HG02852 (cell line): ENCODE results near the gene CACNA2D2.

Experiments
- ATAC-seq: cut with Tn5 transposase; IDR thresholded peaks from one replicate; pipeline ENCODE4 v1.9.1; 2021; ENCODE audit warnings: mild to moderate bottlenecking, moderate library complexity; ENCODE audit not compliant: unreplicated experiment

The CACNA2D2 gene

DNA sequence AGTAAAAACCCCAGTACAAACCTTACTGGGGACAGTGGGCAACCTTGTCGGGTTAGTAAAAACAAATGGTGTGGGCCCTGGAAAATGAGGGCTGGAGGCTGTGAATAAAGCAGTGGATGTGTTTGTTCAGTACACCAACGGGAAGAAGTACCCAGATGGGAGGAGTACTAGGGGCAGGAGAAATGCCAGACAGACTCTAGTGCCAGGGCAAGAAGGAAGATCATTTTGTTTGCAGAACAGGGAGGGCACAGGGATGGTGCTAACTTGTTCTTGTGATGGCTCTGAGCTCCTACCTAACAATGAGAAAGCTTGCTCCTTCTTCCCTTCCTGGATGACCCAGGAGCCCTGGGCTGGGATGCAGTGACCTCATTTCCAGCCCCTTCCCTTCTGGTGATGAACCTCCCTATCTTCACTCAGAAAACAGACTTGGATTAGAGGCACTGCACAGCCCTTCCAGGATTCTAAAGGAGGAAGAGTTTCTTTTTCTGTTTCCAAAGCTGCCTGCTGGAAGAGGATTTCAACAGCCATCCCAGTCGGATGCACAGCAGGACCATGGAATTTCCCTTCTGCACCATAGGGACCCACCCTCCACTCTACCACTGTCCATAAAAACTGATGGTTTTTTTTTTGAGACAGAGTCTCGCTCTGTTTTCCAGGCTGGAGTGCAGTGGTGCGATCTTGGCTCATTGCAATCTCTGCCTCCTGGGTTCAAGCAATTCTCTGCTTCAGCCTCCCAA lies 168.9 kb downstream of the CACNA2D2 start:
- no peak for ATAC-seq

DNA sequence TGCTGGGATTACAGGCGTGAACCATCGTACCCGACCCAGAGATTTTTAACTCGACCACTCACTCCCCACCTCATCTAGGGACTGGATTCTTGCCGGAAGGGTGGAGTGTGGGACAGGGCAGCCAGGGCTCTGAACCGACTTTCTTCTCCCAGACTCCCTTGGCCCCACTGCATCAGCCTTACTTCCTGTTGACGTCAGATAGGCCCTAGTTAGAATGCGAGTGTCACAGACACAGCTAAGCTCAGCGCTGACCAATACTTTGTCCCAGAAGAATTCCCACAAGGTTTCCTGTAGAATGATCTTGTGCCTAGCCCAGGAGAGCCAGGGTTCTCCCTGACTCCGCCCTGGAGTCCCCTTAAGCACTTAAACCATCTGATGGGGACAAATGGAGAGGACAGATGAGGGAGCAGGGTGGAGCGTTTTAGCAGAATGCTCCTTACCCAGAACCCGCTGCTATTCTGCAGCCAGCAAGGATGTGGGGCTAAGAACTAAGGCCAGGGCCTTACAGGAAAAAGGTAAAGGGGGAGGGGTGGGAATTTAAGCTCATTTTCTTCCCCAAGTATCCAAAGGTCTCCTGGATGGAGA lies 169.6 kb downstream of the CACNA2D2 start:
- no peak for ATAC-seq

DNA sequence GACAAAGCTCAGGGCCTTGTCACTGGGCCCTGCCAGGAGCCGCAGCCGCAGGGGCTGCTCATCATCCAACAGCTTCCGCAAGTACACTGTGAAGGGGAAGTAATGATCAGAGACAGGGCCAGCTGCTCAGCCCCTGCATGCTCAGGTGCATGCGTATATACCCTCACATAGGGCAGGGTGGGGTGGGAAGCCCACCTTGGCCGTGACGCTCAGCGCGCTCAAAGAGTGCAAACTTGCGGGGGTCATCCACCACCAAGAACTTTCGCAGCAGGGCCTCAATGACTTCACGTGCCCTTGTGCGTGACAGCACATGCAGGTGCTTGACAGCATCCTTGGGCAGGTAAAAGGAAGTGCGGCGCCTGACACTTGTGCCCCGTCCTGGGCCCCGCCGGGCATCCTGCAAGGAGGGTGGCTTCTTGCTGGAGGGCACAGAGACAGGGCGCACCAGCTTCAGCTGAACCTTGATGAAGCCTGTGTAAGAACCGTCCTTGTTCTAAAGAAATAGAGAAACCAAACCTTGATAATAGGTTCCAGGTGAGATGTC lies 172.0 kb downstream of the CACNA2D2 start:
- ATAC-seq: no peak

DNA sequence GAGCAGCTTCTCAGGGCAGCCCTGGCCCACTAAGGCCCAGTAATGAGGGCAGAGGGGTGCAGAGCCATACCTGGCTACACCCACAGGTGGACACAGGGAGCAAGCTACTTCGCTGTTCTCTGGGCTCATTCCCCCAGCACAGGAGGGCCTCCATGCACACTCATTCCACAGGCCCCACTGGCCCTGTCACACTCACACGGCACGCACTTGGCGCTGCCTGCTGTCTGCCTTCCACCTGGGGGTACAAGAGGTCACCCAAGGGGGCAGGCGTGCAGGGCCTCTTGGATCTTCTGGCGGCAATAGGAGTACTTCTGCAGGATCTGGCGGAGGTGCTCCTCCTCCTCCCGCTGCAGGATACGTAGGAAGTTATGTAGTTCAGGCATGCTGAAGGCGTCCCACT lies 173.1 kb downstream of the CACNA2D2 start:
- no peak for ATAC-seq

DNA sequence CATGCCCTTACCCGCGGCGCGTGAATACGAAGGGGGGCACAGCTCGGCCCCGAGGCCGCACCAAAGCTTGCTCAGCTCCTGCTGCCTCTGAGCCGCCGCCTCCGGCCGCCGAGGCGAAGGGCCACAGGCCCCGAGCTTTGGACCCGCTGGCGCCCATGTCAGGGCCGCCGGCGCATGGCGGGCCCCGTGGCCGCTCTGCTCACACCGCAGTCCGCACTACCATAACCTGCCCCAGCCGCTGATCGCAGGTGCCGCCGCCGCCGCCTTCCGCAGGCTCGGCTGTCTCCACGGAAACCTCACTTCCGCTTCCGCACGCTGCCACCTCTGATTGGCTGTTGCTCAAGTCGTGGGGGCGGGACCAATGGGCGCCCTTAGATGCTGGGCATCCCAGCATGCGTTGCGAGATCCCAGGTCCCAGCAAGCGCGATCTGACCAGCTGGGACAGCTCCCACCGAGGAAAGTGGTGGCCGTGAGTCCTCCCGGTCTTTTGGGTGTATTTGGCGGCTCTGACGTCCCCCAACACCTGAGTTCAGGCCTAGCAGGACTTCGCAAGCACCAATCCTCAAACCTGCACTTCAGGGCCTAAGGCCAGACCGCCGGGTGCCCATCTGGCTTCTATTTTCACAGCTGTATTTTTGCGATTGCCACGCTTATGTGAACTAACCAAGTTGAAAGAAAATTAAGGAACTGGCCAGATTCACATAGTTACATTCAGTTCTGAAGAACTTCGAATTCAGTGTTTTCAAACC lies 175.3 kb downstream of the CACNA2D2 start, which contains the start of gene TUSC2:
TUSC2 (minus strand) TSS at position 281 of the 749 bp plus-strand sequence; CDS start at position 157, 124 bp downstream.
- peak; percentile 94 for ATAC-seq

DNA sequence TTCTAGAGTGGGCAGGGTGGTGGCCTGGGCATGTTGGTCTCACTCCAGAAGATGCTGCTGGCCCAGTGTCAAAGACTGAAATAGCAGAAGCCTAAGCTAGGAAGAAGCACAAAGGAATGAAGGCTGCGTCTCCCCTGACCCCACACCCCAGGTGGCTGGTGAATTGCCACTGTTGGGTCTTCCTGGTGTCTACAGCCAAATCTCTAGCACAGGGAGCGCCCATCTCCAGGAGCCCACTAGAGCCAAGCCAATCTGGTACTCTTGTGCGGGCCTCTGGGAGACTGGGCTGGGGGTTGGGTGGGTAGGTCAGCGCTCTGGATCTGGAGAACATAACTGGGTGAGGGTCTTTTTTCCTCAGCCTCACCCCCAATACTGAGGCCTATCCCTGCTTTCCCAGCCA lies 176.3 kb downstream of the CACNA2D2 start:
- ATAC-seq: no peak

DNA sequence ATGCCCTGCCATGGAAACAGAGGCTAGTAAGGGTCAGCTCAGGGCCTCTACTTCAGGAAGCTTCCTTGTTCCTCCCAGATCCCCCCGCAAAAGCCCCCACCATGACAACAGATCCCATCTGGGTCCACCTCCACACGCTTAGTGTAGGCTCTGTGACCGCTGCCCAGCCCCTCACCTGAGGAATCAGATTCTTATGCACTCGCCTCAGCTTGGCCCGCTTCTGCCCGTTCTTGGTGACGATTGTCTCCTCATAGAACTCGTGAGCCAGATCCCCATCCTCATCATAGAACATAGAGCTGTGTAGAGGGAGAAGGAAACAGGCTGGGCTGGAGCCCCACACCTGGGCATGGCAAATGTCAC lies 177.3 kb downstream of the CACNA2D2 start:
- no peak for ATAC-seq

DNA sequence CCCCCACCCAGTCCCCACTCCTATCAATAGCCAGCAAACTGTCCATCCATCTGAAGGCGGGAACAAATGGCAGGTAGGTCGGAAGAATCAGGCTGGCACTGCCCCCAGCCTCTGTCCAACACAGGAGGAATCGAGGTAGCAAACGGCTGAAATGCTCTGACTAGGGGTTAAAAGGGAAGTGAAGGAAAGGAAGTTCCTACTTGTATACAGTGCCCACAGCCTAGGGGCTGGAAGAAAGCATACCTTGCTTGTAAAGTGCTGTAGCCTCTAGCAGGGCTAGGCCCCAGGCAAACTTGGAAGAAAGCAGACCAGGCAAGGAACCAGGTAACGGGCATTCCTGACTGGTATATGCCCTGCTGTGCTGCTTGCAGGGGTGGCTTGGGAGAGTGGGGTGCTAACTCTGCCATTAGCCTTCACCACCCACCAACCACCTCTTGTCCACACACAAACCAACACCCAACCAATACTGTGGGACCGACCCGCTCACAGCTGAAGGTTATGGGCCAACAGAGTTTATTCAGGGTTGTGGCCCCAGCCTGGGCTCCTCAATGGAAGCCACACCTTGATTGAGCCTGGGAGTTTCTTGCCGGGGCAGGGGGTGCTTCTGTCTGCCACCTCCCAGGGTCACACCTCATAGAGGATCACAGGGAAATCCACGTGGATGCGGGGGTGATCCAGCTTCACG lies 177.8 kb downstream of the CACNA2D2 start:
- no peak for ATAC-seq

DNA sequence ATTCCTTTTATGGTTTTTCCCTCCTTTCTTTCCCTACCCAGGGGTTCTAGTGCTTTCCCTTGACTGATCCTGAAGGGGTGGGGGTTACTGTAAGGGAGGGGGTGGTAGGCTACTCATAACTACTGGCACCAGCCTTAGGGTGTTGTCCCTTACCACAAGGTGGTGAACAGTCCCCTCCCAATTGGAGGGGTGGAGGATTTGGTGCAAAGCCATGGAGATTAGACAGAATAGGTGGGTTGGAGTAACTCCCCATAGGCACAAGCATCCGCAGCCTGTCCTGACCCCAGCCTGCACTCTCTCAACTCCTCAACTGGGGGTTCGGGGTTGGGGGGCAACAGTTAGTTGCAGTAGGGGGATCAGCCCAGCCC lies 178.3 kb downstream of the CACNA2D2 start:
- ATAC-seq: no peak

DNA sequence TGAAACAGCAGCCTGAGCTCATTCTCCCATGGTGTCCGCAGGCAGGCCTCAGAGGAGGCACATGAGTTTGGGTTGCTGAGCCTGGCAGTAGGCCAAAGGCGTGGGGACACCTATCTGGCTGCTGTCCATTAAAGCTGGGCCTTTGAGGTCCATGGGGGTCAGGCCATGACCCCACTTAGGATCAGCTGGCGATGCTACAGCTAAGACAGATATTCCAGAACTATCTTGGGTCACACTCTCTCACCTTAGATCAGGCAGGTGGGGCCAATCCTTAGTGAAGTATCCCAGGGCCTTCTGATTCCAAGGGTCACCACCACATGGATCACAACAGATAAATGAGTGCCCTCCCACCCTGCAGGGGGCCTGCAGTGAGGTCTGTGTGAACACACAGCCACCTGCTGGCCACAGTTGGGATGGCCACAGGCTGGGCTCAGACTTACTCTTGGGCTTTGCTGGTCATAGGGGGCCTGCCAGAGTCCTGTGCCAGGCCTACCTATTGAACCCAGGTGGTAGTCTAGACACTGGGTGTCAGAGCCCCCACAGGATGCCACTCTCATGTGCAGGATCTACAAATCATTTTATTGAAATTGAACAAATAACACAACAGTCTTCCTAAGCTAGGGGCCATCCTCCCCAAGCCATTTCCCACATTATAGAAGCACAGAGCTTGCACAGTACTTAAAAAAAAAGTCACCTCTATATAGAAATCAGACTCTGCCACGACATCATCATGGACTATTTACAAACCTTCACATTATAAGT lies 178.9 kb downstream of the CACNA2D2 start:
- no peak for ATAC-seq

DNA sequence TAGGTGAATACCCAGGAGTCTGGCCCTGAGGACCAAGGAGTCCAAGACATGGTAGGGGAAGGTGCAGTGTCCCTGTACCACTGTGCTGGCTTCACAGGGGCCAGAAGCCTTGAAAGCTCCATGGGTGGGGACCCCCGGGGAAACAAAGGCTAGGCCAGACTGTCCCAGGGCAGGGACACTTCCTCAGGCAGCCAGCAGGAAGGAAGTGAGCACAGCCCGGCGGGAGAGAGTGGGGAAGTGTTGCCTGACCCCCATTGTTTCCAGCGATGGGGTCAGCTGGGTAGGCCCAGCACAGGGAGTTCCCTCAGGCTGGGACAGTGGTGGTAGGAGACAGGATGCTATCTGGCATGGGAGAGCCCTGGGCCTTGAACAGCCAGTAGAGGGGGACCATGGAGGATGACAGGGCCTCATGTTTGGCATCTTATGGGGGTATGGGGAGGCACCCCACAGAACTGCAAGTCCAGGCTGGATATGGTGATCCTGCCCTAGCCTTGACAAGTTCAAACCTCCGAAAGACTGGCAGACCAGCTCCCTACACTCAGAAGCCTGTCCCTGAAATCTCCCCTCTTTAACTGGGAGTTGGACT lies 179.7 kb downstream of the CACNA2D2 start:
- no peak for ATAC-seq

DNA sequence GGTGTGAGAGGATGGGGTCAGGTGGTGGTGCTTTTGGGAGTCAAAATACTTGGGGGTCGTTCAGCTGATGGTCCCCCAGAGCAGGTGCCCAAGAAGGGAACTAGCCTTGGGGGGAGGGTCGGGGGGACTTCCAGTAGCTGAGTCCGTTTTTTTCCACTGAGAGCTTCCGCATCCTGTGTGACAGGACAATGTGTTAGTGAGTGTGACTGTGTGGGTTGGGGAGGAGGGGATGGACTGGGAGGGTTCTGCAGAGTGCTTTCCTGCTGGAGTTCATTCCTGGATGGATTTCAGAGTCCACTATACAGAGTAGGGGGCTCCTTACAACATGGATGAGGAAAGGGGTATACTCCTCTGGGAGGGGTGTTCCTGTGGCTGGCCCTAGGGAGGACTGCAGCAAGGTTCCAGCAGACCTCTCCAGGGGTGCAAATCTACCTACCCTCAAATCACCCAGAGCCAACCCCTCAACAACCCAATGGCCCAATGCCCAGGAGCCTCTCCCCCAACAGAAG lies 180.3 kb downstream of the CACNA2D2 start:
- ATAC-seq: no peak

DNA sequence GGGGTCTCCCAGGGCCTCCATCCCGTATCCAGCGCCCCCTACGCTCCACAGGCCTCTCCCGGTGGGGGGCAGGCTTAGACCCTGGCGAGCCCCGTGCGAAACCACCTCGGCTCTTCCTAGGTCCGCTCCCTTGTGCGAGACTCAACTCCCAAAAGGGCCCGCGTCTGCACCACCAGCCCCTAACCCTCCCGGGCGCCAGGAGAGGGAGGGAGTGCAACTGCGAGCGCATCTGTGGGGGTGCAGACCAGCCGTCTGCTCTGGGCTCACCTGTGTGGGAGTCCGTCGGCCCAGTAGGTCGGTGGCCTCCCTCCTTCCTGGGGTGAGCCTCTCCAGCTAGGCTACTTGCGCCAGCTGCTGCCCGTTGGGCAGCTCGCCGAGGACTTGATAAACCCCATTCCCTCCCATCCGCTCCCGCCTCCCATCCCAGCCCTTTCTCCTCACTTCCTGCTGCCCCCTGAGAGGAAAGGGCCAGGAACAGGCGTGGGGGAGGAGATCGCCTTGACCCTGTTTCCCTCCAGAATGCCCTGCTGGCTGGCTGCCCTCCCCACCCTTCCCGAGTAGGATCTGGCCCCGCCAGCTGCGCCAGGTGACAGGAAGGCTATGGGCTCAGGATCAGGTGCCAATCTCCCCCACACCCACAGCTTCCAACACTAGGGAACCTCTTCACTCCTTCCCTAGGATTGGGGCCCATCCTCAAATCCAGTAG lies 180.9 kb downstream of the CACNA2D2 start, which contains the start of gene HYAL2:
HYAL2 (minus strand) TSS at position 360 of the 706 bp plus-strand sequence. CDS start 2,256 bp downstream, outside the sequence.
- ATAC-seq: no peak

DNA sequence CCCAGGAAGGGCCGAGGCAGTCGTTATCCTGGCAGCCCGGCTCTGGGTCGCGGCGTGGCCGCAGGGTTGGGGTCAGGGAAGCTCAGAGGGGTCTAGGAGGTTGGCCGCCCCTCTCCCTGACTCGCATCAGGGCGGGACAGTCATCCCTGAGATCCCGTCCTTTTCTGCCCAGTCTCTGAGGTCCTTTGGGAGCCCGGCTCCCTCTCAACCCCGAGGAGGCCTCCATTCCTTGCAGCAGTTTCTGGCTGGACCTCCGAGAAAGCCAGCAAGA lies 181.4 kb downstream of the CACNA2D2 start:
- no peak for ATAC-seq

DNA sequence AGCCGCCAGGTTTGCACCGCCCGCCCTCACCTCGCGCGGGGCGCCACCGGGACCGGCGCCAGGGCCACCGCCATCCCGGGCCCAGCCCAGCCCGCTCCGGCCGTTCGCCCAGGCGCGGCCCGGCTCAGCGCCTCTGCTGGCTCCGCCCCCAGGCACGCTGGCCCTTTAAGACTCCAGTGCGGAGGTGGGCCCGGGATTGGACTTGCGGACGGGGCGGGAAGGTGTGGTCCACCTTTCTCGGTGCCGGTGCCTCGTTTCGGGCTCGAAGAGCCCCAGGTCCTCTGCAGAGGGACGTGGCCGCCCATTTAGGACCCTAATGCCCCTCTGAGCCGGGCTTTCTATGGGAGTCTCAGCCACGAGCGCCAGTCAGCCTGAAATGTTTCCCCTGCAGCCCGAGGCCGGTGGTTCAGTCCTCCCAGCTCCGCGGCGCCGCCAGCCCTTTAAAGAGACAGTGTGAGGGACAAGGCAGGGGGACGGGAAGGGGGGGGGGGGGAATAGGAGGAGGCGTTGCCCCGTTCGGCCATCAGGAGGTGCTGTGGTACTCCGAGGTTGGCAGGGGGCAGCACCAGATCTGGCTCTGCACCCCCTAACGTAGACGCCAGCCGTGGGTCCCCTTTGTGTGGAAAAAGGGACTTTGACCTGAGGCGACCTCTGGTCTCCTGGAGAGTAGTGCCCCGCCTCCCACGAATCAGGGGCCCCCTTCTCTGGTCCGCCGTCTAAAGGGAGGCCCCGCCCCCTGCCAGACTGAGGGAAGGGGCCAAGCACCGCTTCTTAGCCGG lies 181.9 kb downstream of the CACNA2D2 start:
- peak; percentile 80 for ATAC-seq

DNA sequence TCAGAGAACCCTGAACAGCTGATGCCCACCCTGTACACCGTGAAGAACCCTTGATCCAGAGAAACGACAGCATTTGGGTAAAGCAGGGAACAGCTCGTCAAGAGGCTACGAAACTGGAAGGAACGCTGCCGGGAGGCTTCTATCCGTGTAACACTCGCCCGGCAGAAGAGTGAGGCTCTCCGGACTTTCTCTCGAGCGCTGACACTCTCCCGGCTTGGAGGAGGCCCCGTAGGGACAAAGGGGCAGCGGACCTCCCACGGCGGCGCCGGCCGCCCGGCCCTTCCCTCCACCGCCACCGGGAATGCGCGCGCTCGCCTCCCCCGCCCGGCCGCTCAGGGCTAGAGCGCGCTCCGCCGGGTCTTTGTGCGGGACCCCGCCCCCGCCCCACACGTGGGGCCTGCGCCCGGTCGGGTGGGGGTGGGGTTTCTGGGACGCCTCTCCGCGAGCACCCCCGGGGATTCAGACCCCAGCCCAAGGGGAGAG lies 182.5 kb downstream of the CACNA2D2 start:
- peak; percentile 56 for ATAC-seq

DNA sequence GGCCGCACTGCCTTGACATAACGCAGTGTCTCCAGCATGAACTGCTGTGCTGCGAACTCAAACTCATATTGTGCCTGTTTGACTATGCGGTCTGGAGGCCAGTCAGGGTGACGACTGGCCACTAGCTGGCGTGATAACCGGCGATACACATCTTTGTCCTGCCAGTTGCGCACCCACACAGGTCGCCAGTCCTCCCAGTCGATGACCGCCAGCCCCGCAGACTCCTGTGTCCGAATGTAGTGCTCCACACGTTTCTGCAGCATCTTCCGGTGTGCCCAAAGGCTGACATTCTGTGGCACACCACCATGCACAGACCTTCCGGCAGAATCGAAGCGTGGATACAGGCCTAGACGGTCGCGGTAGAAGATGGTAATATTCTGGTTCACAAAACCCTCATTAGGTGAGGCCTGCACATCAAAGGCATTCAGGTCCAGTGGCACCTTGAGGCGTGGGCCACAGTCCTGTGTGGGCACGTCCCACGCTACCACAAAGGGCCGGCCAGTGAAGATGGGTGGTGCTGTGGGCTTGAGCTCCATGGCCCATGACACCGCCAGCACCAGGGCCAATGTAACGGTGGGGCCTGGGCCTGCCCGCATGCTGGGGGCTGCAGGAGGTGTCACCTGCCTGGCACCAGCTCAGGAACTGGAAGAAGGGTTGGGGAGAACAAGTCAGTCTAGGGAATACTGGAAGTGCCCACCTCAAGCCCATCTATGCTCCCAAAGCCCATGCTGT lies 183.4 kb downstream of the CACNA2D2 start:
- no peak for ATAC-seq
